GM18868 (cell line): ENCODE measurements around the gene DPP7.

Source experiments
- ATAC-seq: cut with Tn5 transposase; IDR thresholded peaks from one replicate; pipeline ENCODE4 v1.9.1; 2021; ENCODE audit warnings: mild to moderate bottlenecking, moderate library complexity; ENCODE audit not compliant: unreplicated experiment

The DPP7 gene

GRCh38 chr9:137112564-137113384 is 1.8 kb downstream of the DPP7 start:
- ATAC-seq: no peak

GRCh38 chr9:137111788-137112563 is 2.6 kb downstream of the DPP7 start:
- ATAC-seq: no peak

- ATAC-seq: no peak
Measured at GRCh38 chr9:137110911-137111787, 3.4 kb downstream of the DPP7 start.

- ATAC-seq: no peak
Measured at GRCh38 chr9:137110147-137110910, 4.2 kb downstream of the DPP7 start.

- no peak for ATAC-seq
Measured at GRCh38 chr9:137109250-137110146, 5.0 kb downstream of the DPP7 start.

- no peak for ATAC-seq
Measured at GRCh38 chr9:137108608-137109249, 5.8 kb downstream of the DPP7 start.

GRCh38 chr9:137107982-137108381 is 6.6 kb downstream of the DPP7 start:
- no peak for ATAC-seq

GRCh38 chr9:137107312-137107921 is 7.1 kb downstream of the DPP7 start:
- ATAC-seq: no peak

- no peak for ATAC-seq
Measured at GRCh38 chr9:137106662-137107250, 7.8 kb downstream of the DPP7 start.

GRCh38 chr9:137105814-137106661 is 8.5 kb downstream of the DPP7 start:
- ATAC-seq: no peak

- ATAC-seq: no peak
Measured at GRCh38 chr9:137103206-137103999, 11.1 kb downstream of the DPP7 start.

GRCh38 chr9:137099231-137099630 is 15.3 kb downstream of the DPP7 start:
- no peak for ATAC-seq

GRCh38 chr9:137097761-137098462 is 16.6 kb downstream of the DPP7 start:
- no peak for ATAC-seq

- no peak for ATAC-seq
Measured at GRCh38 chr9:137096785-137097546, 17.6 kb downstream of the DPP7 start.
